NCI-H2227 treated with DMSO at 0.1 percent for 48 hours (cell line): ENCODE data around the gene TSTD1.
"Not testable (repeated sequence)": the region's sequence is repeated elsewhere in the genome, so short reads cannot be mapped to it uniquely, and the experiment has no call there.

Experiments
- DNase-seq: peaks from one replicate; lab custom pipeline; 2025; lab: John Stamatoyannopoulos, UW

TSTD1 gene

DNA sequence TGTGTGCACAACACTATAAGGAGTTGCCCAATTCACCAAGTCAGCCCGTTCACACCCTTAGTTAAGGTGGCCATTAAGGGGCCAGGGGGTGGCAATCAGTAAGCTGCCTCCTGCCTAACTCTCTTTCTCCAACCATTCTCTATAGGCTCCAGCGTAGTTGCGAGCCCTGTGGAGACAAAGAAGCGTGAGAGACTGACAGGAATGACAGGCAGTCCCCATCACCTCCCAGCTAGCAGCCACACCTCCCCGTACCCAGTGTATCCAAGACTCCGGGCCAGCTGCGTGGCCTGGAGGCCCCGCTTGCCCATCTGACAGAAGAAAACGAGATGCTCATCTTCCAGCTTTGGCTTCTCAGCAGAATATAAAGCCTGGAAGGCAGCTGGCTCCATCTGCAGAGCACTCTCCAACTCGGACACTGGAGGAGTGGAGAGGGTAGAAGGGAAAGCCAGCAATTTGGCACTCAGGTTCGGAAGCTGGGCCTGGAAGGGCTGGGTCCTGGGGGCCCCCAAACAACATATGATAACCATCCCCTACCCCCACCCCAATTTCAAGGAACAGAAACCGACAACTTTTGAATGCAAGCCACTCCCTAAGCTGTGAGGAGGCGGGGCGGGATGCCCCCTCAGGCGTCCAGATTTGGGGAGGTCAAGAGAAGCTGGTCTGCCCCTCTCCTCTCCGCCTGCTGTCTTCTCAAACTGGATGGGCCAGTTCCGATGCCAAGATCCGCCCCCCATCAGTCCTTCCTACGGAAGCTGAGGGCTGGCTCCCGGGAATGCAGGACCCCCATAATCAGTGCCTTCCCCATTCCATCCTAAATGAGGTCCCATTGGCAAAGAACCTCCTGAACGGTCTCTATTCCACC, 872 bp downstream of the TSTD1 start:
- peak; percentile 10 for DNase-seq

DNA sequence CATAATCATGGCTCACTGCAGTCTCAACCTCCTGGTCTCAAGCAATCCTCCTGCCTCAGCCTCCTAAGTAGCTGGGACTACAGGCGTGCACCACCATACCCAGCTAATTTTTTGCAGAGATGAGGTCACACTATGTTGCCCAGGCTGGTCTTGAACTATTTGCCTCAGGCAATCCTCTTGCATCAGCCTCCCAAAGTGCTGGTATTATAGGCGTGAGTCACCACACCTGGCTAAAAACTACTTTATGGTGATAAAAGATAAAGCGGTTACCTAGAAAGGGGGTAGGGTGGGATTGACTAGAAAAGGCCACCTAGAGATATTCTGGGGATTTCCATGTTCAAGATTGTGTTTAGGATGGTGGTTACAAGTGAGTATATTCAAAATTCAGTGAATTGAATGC, 5.0 kb downstream of the TSTD1 start:
- DNase-seq: no peak

- DNase-seq: no peak
Observed at GRCh38 chr1:161032409-161032808, 6.4 kb downstream of the TSTD1 start.

DNA sequence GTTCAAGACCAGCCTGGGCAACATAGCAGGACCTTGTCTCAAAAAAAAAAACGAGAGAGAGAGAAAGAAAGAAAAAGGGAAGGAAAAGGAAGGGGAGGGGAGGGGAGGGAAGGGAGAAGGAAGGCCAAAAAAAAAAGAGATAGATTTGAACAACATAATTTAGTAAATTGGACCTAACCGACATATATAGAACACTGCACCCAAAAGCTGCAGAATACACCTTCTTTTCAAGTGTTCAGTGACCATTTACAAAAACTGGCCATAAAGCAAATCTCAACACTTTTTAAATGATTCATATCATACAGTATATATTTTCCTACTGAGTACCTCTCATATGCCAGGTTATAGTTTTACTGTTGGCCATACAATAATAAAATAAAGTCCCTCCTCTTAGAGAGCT, 6.9 kb downstream of the TSTD1 start:
- DNase-seq: no peak

DNA sequence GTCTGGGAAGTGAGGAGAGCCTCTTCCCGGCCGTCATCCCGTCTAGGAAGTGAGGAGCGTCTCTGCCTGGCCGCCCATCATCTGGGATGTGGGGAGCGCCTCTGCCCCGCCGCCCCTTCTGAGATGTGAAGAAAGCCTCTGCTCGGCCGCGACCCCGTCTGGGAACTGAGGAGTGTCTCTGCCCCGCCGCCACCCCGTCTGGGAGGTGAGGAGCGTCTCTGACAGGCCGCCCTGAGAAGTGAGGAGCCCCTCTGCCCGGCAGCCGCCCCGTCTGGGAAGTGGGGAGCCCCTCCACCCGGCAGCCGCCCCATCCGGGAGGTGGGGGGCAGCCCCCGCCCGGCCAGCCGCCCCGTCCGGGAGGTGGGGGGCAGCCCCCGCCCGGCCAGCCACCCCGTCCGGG, 9.3 kb downstream of the TSTD1 start:
- not testable (repeated sequence) for DNase-seq

GRCh38 chr1:161026954-161027353, 11.8 kb downstream of the TSTD1 start:
- not testable (repeated sequence) for DNase-seq

GRCh38 chr1:161022432-161022831, 16.3 kb downstream of the TSTD1 start:
- DNase-seq: not testable (repeated sequence)

DNA sequence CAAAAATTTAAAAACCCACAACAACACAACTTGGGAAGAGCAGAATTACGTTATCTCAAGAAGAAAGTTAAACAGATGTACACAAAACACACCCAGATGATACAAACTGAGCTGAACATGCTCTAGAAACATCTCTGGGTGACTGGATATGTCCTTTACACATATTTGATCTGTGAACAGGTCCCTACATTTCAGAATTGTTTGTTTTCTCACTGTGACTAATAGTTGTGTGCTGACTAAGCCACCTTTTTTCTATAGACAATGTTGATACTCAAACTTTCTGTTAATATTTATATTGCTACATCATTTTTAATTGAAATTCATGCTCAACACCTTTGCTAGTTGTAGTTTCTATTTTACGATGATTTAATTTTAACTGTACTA, 16.8 kb downstream of the TSTD1 start:
- no peak for DNase-seq

DNA sequence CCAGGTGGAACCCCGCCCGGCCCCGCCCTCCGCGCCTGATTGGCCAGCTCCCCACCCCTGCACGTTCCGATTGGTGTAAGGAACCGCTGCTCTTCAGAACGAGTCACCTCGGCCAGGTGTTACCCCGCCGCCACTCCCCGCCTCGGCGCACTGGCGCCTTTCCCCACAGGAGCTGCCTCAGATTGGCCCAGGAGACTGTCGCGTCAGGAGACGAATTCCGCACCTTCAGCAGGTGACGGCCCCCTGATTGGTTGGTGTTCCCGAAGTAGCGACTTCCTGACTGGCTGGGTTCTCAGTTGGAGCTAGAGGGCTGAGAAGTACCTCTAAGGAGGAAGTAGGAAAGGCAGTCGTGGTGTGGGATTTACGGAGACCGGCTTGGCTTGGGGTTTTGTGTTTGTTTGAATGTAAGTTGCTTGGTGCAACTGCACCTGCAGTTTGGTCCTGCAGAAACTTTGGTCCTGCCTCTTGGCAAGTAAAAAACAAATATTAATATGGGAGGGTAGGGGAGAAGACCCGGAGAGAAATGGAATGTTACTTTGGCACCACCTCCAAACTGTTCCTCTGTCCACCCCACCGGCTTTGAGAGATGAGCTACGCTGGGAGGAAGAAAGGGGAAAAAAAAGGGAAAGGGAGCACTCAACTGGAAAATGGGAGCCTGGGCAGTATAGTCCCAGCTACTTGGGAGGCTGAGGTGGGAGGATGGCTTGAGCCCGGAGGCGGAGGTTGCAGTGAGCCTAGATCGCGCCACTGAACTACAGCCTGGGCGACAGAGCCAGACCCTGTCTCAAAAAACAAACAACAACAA, 17.4 kb downstream of the TSTD1 start:
- peak; percentile 83 for DNase-seq

DNA sequence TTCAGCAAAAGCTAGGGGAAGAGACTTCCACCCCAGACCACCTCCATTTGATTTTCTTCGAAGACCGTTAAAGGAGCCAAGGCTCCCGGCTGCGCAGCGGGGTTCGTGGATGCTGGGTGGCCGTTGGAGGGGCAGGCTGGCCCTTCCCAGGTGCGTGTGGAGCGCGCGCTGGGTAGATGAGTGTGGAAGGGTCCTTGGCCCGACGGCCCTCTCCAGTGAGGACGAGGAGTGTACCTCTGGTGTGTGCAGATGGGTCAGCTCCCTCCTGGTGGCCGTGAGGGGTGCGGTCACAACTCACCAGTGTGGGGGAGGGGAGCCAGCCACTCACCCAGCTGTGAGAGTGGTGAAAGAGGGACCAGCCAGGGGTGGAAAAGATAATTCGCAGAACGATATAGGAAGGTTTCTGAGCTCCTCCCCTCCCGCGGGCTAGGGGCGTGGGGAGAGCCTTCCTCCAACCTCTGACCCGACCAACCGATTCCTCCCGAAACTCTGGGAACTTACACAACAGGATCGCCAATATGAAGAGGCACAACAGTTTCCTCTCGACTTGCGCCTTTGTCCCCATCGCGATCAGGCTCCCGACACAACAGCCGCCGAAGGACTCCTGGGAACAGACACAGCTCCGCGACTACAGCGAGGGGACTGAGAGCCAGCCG, 18.1 kb downstream of the TSTD1 start, which contains the start of gene F11R:
F11R (minus strand) TSS at position 644 of the 656 bp plus-strand sequence; CDS start at position 565, 79 bp downstream.
- no peak for DNase-seq

GRCh38 chr1:161019751-161020495, 18.8 kb downstream of the TSTD1 start:
- DNase-seq: no peak

GRCh38 chr1:161019111-161019660, 19.6 kb downstream of the TSTD1 start:
- not testable (repeated sequence) for DNase-seq

GRCh38 chr1:161018631-161018930, 20.2 kb downstream of the TSTD1 start:
- DNase-seq: no peak

DNA sequence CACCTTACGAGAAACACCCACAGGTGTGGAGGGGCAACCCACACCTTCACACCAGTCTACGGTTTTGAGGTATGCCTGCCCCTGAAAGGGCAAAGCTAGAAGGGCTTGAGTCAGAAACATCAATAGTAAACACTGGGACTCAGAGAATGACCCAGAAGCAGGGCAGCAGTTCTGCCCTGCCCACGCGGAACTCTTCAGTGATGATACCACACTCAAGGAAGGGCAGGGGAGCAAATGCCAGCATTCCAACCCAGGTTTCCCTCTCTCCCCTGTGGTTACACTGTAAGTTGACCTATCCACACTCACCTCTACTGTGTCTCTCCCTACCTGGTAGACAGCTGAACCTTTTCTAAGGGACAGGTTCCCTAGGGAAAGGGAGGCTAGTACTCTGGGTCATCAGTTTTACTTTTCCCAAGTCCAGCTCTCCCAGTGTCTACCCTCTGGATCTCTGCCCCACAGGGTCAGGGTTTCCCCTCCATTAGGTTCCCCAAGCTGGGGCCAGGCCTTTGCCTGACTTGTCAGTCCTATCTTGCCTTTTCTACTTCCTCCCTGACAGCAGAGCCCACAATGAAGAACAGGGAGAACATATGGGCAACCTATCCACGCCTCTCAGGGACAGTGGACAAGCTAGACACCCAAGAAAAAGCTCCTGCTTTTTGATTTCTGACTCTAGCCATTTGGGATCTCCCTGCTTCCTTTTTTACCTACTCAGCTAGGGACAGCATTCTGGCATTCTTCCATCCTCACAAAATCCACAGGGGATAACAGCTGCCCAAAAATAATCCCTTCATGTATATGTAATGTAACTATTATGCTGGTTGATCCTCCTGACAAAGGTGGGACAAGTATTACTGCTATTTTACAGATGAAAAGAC, 20.8 kb downstream of the TSTD1 start:
- no peak for DNase-seq

GRCh38 chr1:161017181-161017580, 21.6 kb downstream of the TSTD1 start:
- not testable (repeated sequence) for DNase-seq

- DNase-seq: not testable (repeated sequence)
Observed at GRCh38 chr1:161016683-161017082, 22.1 kb downstream of the TSTD1 start.

DNA sequence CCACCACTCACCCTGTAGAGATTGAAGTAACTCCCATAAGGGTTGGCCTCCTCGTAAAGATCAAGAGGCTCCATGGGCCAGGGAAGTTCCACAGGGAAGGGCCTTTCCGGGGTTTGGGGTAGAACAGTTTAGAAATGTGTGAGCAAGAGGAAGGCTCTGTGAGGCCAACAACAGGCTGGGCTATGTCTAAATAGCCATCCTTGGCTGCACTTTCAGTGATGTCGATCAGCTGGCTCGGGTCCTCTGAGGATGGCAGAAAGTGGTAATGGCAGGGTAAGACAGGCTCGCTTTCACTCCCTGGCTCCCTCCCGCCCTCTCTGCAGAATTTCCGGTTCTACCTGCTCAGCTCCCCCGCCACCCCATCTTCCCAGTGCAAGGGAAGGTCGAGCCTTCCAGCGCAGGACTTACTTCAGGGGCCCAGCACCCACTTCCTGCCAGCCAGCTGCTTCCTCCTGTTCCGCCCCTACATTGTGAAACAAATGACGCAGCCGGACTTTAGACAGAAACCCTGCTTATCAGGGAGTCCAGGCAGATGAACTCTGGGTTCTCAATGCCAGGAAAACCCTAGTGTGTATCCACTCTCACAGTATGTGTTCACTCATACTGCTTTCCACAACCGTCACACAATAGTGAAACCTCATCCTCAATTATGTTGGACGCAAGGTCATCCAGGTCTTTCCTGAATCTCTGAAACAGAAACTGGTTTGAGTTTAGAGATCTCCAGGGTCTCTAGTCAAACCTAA, 25.1 kb downstream of the TSTD1 start:
- DNase-seq: peak; percentile 47

GRCh38 chr1:161013131-161013487, 25.7 kb downstream of the TSTD1 start:
- no peak for DNase-seq

DNA sequence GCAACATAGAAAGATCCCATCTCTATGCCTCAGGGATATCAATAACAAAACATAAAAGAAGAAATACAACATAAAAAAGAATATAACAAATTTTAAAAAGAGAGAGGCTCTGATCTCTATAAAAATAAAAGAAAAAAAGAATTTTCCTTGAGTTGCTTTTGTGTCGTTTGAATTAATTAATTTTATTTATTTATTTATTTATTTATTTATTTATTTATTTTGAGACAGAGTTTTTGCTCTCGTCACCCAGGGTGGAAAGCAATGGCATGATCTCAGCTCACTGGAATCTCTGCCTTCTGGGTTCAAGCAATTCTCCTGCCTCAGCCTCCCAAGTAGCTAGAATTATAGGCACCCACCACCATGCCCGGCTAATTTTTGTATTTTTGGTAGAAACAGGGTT, 26.3 kb downstream of the TSTD1 start:
- DNase-seq: no peak

DNA sequence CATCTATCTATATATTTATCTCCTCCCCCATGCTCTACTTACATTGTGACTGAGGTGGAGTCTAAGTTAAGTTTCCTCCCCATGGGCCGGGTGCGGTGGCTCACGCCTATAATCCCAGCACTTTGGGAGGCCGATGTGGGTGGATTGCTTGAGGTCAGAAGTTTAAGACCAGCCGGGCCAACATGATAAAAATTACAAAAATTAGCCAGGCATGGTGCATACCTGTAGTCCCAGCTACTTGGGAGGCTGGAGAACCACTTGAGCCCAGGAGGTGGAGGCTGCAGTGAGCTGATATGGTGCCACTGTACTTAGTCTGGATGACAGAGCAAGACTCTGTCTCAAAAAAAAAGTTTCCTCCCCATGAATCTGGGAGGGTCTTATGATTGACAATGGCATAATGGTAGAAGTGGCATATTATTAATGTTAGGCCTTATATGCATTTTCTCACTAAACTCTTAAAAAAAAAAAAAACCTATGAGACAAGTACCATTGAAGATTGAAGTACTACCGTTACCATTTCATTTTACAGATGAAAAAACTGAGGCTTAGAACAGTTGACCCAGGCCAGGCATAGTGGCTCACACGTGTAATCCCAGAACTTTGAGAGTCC, 29.1 kb downstream of the TSTD1 start:
- no peak for DNase-seq
